HT1080 (cell line): ENCODE results near the gene CENPS. TPM values are rescaled to one million over a fixed set of nuclear protein-coding genes. Genes with fewer than 3 reads are reported as not detected.
A peak's percentile ranks its signal among the peaks of the same experiment; 100 is the strongest.
"Not testable (repeated sequence)": the region's sequence is repeated elsewhere in the genome, so short reads cannot be mapped to it uniquely, and the experiment has no call there.

ENCODE experiments used
- DNase-seq: peaks from one replicate; pipeline ENCODE4 v3.0.0-alpha.2; 2015; ENCODE audit warnings: low read depth
- total RNA-seq: library from RNA; depleted of rRNA; stranded (reverse); fragments of >200 nt; shearing (Covaris generic); gene quantifications from 2 replicates; pipeline ENCODE4 v1.2.3, GENCODE V29; 2014

Gene CENPS
- total RNA-seq, 1 experiment from 2014 or later: 45.9 TPM

- no peak for DNase-seq
Observed at GRCh38 chr1:10450156-10450814, 20.1 kb downstream of the CENPS start.

- DNase-seq: no peak
Observed at GRCh38 chr1:10450836-10451235, 20.6 kb downstream of the CENPS start.

- DNase-seq: no peak
Observed at GRCh38 chr1:10451287-10451686, 21.1 kb downstream of the CENPS start.

- no peak for DNase-seq
Observed at GRCh38 chr1:10456048-10456447, 25.8 kb downstream of the CENPS start.

GRCh38 chr1:10456661-10457060 is 26.4 kb downstream of the CENPS start:
- DNase-seq: no peak

- not testable (repeated sequence) for DNase-seq
Observed at GRCh38 chr1:10457462-10457861, 27.2 kb downstream of the CENPS start.

GRCh38 chr1:10457875-10458274 is 27.6 kb downstream of the CENPS start:
- DNase-seq: no peak

- peak; percentile 75 for DNase-seq
Observed at GRCh38 chr1:10459184-10459583, 29.0 kb downstream of the CENPS start.

GRCh38 chr1:10467078-10467477 is 36.8 kb downstream of the CENPS start:
- no peak for DNase-seq

GRCh38 chr1:10470043-10470442 is 39.8 kb downstream of the CENPS start:
- no peak for DNase-seq

GRCh38 chr1:10471411-10472219 is 41.4 kb downstream of the CENPS start:
- DNase-seq: peak; percentile 26

- DNase-seq: peak; percentile 95
Observed at GRCh38 chr1:10472220-10473144, 42.2 kb downstream of the CENPS start, which contains the start of gene DFFA. Gene DFFA (minus strand): TSS chr1:10472529. CDS start chr1:10472458, 71 bp downstream.

- no peak for DNase-seq
Observed at GRCh38 chr1:10473145-10473765, 43.0 kb downstream of the CENPS start.

GRCh38 chr1:10474309-10474612 is 44.0 kb downstream of the CENPS start:
- not testable (repeated sequence) for DNase-seq

- peak; percentile 84 for DNase-seq
Observed at GRCh38 chr1:10474613-10475507, 44.6 kb downstream of the CENPS start, which contains the start of gene PEX14. Gene PEX14 (plus strand): TSS chr1:10474950. CDS start chr1:10474967, 17 bp downstream.

GRCh38 chr1:10475510-10475909 is 45.3 kb downstream of the CENPS start:
- no peak for DNase-seq

GRCh38 chr1:10479296-10479695 is 49.1 kb downstream of the CENPS start:
- DNase-seq: no peak

GRCh38 chr1:10480614-10481013 is 50.4 kb downstream of the CENPS start:
- DNase-seq: no peak

- DNase-seq: no peak
Observed at GRCh38 chr1:10484521-10484920, 54.3 kb downstream of the CENPS start.
